ENCODE measurements around the gene OSBPL10. TPM values are rescaled to one million over a fixed set of nuclear protein-coding genes. Genes with fewer than 3 reads are reported as not detected.

OSBPL10 gene
- total RNA-seq, 2 donors from 2014 or later: 4.2 to 8.2 TPM

GRCh38 chr3:31968927-31969418, 12.1 kb downstream of the OSBPL10 start:
- H3K27ac ChIP-seq: peak overlapping the region; percentile 58 to 75
- no peaks in the 10 kb centered on the region for H3K27me3 ChIP-seq
- H3K36me3 ChIP-seq: no peaks in the 10 kb centered on the region
- TF ChIP-seq CTCF (IDR thresholded peaks at IDR 0.05): no peak
- H3K4me1 ChIP-seq: peaks cover 0 to 12% of the 10 kb centered on the region in 2 donors
- H3K9me3 ChIP-seq: no peaks in the 10 kb centered on the region
- H3K4me3 ChIP-seq: no peak overlapping the region
- no peak for DNase-seq (ENCODE audit: low spot score)

- peaks cover 0 to 12% of the 10 kb centered on the region in 2 donors for H3K4me1 ChIP-seq
- DNase-seq (ENCODE audit: low spot score): no peak
- H3K36me3 ChIP-seq: no peaks in the 10 kb centered on the region
- no peak for TF ChIP-seq CTCF (IDR thresholded peaks at IDR 0.05)
- peak overlapping the region; percentile 37 to 75 for H3K27ac ChIP-seq
- no peaks in the 10 kb centered on the region for H3K27me3 ChIP-seq
- H3K9me3 ChIP-seq: no peaks in the 10 kb centered on the region
- H3K4me3 ChIP-seq: no peak overlapping the region
Measured at GRCh38 chr3:31968369-31968926, 12.6 kb downstream of the OSBPL10 start.

- Histone ChIP-seq H3K27me3 (no peaks in the 10 kb centered on the region), H3K9me3 (no peaks in the 10 kb centered on the region), H3K4me1 (peaks cover 0 to 5% of the 10 kb centered on the region in 2 donors), H3K27ac (peak overlapping the region; percentile 51 to 75), H3K4me3 (no peak overlapping the region), H3K36me3 (no peaks in the 10 kb centered on the region)
- no peak for TF ChIP-seq CTCF (IDR thresholded peaks at IDR 0.05)
- DNase-seq (ENCODE audit: low spot score): no peak
Measured at GRCh38 chr3:31967592-31967991, 13.5 kb downstream of the OSBPL10 start.

GRCh38 chr3:31966978-31967591, 14.0 kb downstream of the OSBPL10 start:
- Histone ChIP-seq H3K36me3 (no peaks in the 10 kb centered on the region), H3K27me3 (no peaks in the 10 kb centered on the region), H3K4me3 (no peak overlapping the region), H3K27ac (peak overlapping the region; percentile 51 to 75), H3K9me3 (no peaks in the 10 kb centered on the region), H3K4me1 (peaks cover 0 to 4% of the 10 kb centered on the region in 2 donors)
- DNase-seq (ENCODE audit: low spot score): no peak
- TF ChIP-seq CTCF (IDR thresholded peaks at IDR 0.05): no peak

GRCh38 chr3:31962801-31963205, 18.3 kb downstream of the OSBPL10 start:
- H3K4me1 ChIP-seq: peaks cover 0 to 31% of the 10 kb centered on the region in 2 donors
- H3K27me3 ChIP-seq: no peaks in the 10 kb centered on the region
- TF ChIP-seq CTCF (IDR thresholded peaks at IDR 0.05): no peak
- H3K9me3 ChIP-seq: no peaks in the 10 kb centered on the region
- H3K27ac ChIP-seq: no peak overlapping the region
- no peak overlapping the region for H3K4me3 ChIP-seq
- H3K36me3 ChIP-seq: no peaks in the 10 kb centered on the region
- DNase-seq (ENCODE audit: low spot score): no peak

Measured in right atrium auricular region (tissue), 2 donors.